GM10248 (cell line): ENCODE results near the gene RNF187.

Source experiments
- CTCF ChIA-PET: fragments of 300-600 bp; sonication (Branson Sonifier 250); formaldehyde crosslinking; extraction: SDS; loops from one replicate; lab custom pipeline; 2021; ENCODE audit warnings: antibody characterized with exemption; lab: Yijun Ruan, JAX
- POLR2A ChIA-PET: fragments of 350-650 bp; sonication (Branson Sonifier 250); formaldehyde crosslinking; extraction: SDS; loops from one replicate; lab custom pipeline; 2020; ENCODE audit warnings: antibody characterized with exemption; lab: Yijun Ruan, JAX
- DNase-seq: peaks from one replicate; pipeline ENCODE4 v3.0.0; 2012; ENCODE audit errors: extremely low spot score
- CTCF ChIP-seq: IDR thresholded peaks from 2 replicates; pipeline ENCODE4 v1.5.1; 2012; ENCODE audit warnings: mild to moderate bottlenecking, low read depth; ENCODE audit errors: extremely low read depth, missing control alignments, control extremely low read depth

The RNF187 gene

DNA sequence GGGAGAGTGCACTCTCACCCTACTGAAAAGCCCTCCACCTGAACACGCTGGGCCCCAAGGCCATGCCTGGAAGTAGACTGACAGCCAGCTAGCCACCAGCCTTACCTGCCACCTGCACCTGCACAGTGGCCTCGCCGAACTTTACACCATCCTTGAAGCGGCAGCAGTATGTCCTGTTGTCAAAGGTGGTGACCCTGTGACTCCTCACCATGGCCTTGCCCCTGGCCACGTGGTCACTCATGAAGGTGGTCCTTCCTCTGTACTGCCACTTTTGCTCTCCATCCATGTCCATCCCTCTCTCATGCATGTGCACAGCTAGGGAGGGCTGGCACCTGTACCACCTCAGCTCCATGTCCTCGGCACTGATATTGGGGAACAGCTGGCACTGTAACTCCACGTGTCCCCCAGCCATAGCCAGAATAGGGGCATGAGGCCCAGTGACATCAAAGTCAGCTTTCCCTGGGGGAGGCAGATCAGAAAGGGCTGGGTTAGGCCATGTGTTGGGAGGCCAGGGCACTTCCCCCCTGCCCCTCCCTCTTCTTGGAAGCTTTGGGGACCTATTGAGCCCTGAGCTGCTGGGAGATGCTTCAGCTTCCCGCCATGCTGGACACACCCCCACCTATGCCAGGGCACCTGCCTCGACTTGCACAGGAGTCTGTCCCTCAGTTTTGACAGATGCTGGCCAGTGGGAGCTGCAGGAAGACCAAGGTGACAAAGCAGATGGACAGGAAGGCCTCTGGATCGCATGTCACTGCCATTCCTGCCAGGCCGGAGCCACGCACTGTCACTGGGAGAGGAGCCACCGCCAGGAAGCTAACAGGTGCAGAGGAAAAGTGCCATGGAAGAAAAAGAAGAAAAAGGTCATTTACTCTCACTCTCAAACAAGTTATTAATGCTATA lies 24.6 kb downstream of the RNF187 start:
- ChIA-PET CTCF (interaction anchor here (1.4 to 5.5 kb wide), 2 partner anchors 11 to 390 kb away, joined by 3 to 54 read pairs; no protein-coding TSS in a partner anchor), POLR2A (no interaction called here)
- TF ChIP-seq CTCF, result no peak
- no peak for DNase-seq

- CTCF ChIA-PET, result interaction anchor here (0.9 to 5.5 kb wide), 3 partner anchors 12 to 391 kb away, joined by 3 to 54 read pairs (median 4); no protein-coding TSS in a partner anchor
- POLR2A ChIA-PET, result no interaction called here
- DNase-seq, result no peak
- TF ChIP-seq CTCF, result no peak
These were observed 25.6 kb downstream of the RNF187 start for GRCh38 chr1:228512781-228513198.

GRCh38 chr1:228513236-228513900 lies 26.2 kb downstream of the RNF187 start:
- TF ChIP-seq CTCF, result no peak

DNA sequence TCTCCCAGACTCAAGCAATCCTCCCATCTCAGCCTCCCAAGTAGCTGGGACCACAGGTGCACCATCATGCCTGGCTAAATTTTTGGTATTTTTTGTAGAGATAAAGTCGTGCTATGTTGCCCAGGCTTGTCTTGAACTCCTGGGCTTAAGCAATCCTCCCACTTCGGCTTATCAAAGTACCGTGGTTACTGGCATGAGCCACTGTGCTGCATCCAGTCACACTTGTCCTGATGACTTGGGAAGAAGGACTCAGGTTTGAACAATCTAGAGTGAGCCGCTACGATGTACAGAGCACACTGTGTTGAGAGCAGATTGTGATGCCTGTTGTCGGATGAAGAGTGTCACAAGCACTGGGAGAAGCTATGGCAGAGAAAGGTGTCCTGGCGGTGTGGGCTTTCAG lies 27.2 kb downstream of the RNF187 start:
- no peak for TF ChIP-seq CTCF
- ChIA-PET CTCF (interaction anchor here (0.9 to 5.5 kb wide), 6 partner anchors 13 to 515 kb away, joined by 3 to 54 read pairs (median 4); no protein-coding TSS in a partner anchor), POLR2A (no interaction called here)
- no peak for DNase-seq

More at GRCh38 chr1:228513236-228513900, 26.2 kb downstream of the RNF187 start:
- CTCF ChIA-PET, result interaction anchor here (0.9 to 5.5 kb wide), 2 partner anchors 12 to 383 kb away, joined by 4 to 54 read pairs; no protein-coding TSS in a partner anchor
- no peak for DNase-seq
- POLR2A ChIA-PET, result no interaction called here

DNA sequence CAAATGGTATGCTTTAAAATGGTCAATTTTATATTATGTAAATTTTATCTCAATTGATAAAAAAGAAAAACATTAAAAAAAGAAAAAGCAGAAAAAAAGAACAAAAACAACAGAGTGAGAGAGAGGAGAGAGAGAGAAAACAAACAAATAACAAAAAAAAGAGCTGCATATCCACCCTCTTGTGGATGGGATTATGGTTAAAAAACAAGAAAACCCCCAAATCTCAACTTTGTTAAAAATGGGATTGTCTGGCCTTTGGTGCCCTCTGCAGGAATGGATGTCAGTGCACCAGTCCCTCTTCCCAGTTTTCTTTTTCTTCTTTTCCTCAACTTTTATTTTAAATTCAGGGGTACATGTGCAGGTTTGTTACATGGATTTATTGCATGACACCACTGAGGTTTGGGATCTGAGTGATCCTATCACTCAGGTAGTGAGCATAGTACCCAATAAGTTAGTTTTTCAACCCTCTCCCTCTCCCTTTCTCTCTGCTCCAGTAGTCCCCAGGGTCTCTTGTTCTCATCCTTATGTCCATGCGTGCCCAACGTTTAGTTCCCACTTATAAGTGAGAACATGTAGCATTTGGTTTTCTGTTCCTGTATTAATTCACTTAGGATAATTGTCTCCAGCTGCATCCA lies 28.1 kb downstream of the RNF187 start:
- ChIA-PET POLR2A (no interaction called here), CTCF (interaction anchor here (0.9 to 5.5 kb wide), 10 partner anchors 14 to 516 kb away, joined by 3 to 54 read pairs (median 4); partner anchors contain the start of gene IBA57)
- peak; percentile 51 for DNase-seq
- peak; percentile 57 for TF ChIP-seq CTCF

DNA sequence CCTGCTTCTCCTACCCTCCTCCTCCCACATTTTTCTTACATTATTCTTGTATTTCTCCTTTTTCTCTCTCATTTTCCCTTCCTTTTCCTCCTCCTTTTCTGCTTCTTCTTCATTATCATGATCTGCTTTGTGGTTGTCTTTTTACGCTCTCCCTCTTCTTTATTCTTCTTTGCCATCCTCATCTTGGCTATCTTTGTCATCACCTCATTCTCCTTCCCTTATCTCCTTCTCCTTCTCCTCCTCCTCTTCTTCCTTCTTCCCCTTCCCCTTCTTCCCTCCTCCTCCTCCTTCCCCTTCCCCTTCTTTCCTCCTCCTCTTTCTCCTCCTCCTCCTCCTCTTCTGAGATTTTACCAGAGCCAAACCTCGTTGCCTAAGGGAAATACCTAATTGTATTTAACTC lies 30.5 kb downstream of the RNF187 start:
- DNase-seq, result no peak
- ChIA-PET CTCF (no interaction called here), POLR2A (no interaction called here)
- no peak for TF ChIP-seq CTCF
